H1 (cell line): ENCODE measurements around the gene ILK. TPM values are rescaled to one million over a fixed set of nuclear protein-coding genes. Genes with fewer than 3 reads are reported as not detected.

Experiments
- BACH1 ChIP-seq: IDR thresholded peaks from 2 replicates; pipeline ENCODE4 v1.6.1; 2012; ENCODE audit warnings: low read length, improper control_type of control experiment
- CBX5 ChIP-seq: fragments of 300-800, 300-1000 bp; sonication (generic); IDR thresholded peaks from 2 replicates; pipeline ENCODE4 v1.7.1; 2016; ENCODE audit warnings: antibody characterized with exemption, low read length, low read depth
- CEBPB ChIP-seq: IDR thresholded peaks from 2 replicates; pipeline ENCODE4 v1.6.1; 2012; ENCODE audit warnings: low read depth, low read length
- CREB1 ChIP-seq: IDR thresholded peaks from 2 replicates; pipeline ENCODE4 v1.6.1; 2012; ENCODE audit warnings: inconsistent platforms
- CTBP2 ChIP-seq: IDR thresholded peaks from 2 replicates; pipeline ENCODE4 v1.7.0; 2011; ENCODE audit warnings: borderline replicate concordance, mild to moderate bottlenecking, moderate library complexity, mixed read lengths, low read length; ENCODE audit not compliant: insufficient read depth, insufficient read length
- CTCF ChIP-seq, 3 experiments: IDR thresholded peaks; 1 replicate in 2 of 3; 2 replicates in 1 of 3; pipeline versions ENCODE4 v1.5.1 to v1.6.1; 2011; ENCODE audit warnings: low read length in 3 of 3, mild to moderate bottlenecking in 3 of 3, inconsistent platforms in 2 of 3, low read depth in 1 of 3, moderate library complexity in 1 of 3; ENCODE audit not compliant: insufficient read depth in 1 of 3; ENCODE audit errors: control extremely low read depth in 1 of 3
- E2F6 ChIP-seq: IDR thresholded peaks from 2 replicates; pipeline ENCODE4 v1.6.1; 2012; ENCODE audit warnings: inconsistent platforms
- FOSL1 ChIP-seq: IDR thresholded peaks from 2 replicates; pipeline ENCODE4 v1.6.1; 2011; ENCODE audit warnings: mild to moderate bottlenecking, low read depth, low read length, moderate library complexity; ENCODE audit not compliant: insufficient read depth
- POLR2AphosphoS5 ChIP-seq: IDR thresholded peaks from 2 replicates; pipeline ENCODE4 v1.6.1; 2011; ENCODE audit warnings: low read depth, low read length
- RAD21 ChIP-seq, 2 experiments: IDR thresholded peaks in 1 of 2; conservative IDR thresholded peaks in 1 of 2; 2 replicates each; pipeline ENCODE4 v1.6.1; 2011; ENCODE audit warnings: low read depth in 2 of 2, low read length in 2 of 2, improper control_type of control experiment in 1 of 2, inconsistent platforms in 1 of 2, mild to moderate bottlenecking in 1 of 2, moderate library complexity in 1 of 2
- RBBP5 ChIP-seq: IDR thresholded peaks from 2 replicates; pipeline ENCODE4 v1.7.1; 2012; ENCODE audit warnings: low read depth, mild to moderate bottlenecking, inconsistent platforms, low read length, moderate library complexity, borderline replicate concordance
- RFX5 ChIP-seq: IDR thresholded peaks from 2 replicates; pipeline ENCODE4 v1.6.1; 2011; ENCODE audit warnings: low read depth, low read length, improper control_type of control experiment, borderline replicate concordance
- SAP30 ChIP-seq: fragments of 300-600 bp; sonication (generic); IDR thresholded peaks from 2 replicates; pipeline ENCODE4 v1.7.1; 2012; ENCODE audit warnings: low read length, moderate library complexity, mild to moderate bottlenecking, inconsistent platforms; ENCODE audit not compliant: insufficient read depth, insufficient replicate concordance
- SIX5 ChIP-seq: IDR thresholded peaks from 2 replicates; pipeline ENCODE4 v1.6.1; 2011; ENCODE audit warnings: mild to moderate bottlenecking, low read depth, low read length
- SP1 ChIP-seq: IDR thresholded peaks from 2 replicates; pipeline ENCODE4 v1.6.1; 2011; ENCODE audit warnings: low read depth, low read length
- SRF ChIP-seq: IDR thresholded peaks from 2 replicates; pipeline ENCODE4 v1.6.1; 2011; ENCODE audit warnings: mild to moderate bottlenecking, low read depth, low read length, moderate library complexity
- TAF1 ChIP-seq: IDR thresholded peaks from 2 replicates; pipeline ENCODE4 v1.6.1; 2011; ENCODE audit warnings: mild to moderate bottlenecking, low read depth, low read length
- TBP ChIP-seq: IDR thresholded peaks from 2 replicates; pipeline ENCODE4 v1.6.1; 2011; ENCODE audit warnings: low read depth, low read length, improper control_type of control experiment
- TCF12 ChIP-seq: IDR thresholded peaks from 2 replicates; pipeline ENCODE4 v1.6.1; 2011; ENCODE audit warnings: low read depth, mild to moderate bottlenecking, low read length
- TEAD4 ChIP-seq: IDR thresholded peaks from 2 replicates; pipeline ENCODE4 v1.6.1; 2012; ENCODE audit warnings: low read depth, low read length, inconsistent platforms, mixed read lengths
- polyA plus RNA-seq, 7 experiments: library from polyadenylated mRNA; depleted of rRNA in 3 of 7; stranded (reverse) in 5 of 7; unstranded in 2 of 7; fragments of >200 nt in 5 of 7; fragments of 200-250 nt in 2 of 7; gene quantifications; 1 replicate in 5 of 7; 2 replicates in 1 of 7; 4 replicates in 1 of 7; pipeline versions ENCODE4 v1.2.1 to v1.2.3, GENCODE V29; 2011 to 2013; ENCODE audit warnings: missing spikeins in 2 of 7, mixed read lengths in 2 of 7
- total RNA-seq: library from RNA; stranded (reverse); fragmentation: NEBNext Ultra II Directional; extraction: Animal tissue kit (Norgen Biotek cat#: 25700); gene quantifications from 2 replicates; pipeline ENCODE4 v1.2.1, GENCODE V29; 2021

The ILK gene
- total and polyA plus RNA-seq, 2 of the 8 experiments (the other 6 are each of a cell fraction or from before 2014, with no cell fraction given) = 91.4 to 132 TPM

- no peak for TF ChIP-seq RBBP5
- no peak for TF ChIP-seq CBX5
- no peak for TF ChIP-seq RFX5
- TF ChIP-seq TAF1 = peak; percentile 63
- TF ChIP-seq CEBPB = no peak
- 0 out of 4 replicates have a peak, but pooled peaks of 1 of the 3 experiments have one; percentile 6 for TF ChIP-seq CTCF (IDR thresholded peaks at IDR 0.05; ENCODE audit: control extremely low read depth in 1 of 3, insufficient read depth in 1 of 3, low read depth in 1 of 3, low read length in 3 of 3)
- TF ChIP-seq FOSL1 = no peak
- TF ChIP-seq TCF12 = 0 out of 2 replicates have a peak, but pooled peaks have one; percentile 39
- no peak for TF ChIP-seq RAD21 (IDR thresholded peaks at IDR 0.05 in 1 of 2, conservative IDR thresholded peaks at IDR 0.05 in 1 of 2; ENCODE audit: low read depth in 2 of 2, low read length in 2 of 2)
- TF ChIP-seq SAP30 = no peak
- no peak for TF ChIP-seq BACH1
- TF ChIP-seq SRF = peak; percentile 93; the same call in 1 of the 2 replicates
- TF ChIP-seq POLR2AphosphoS5 = peak; percentile 95
- no peak for TF ChIP-seq CTBP2
- peak; percentile 38; the same call in 1 of the 2 replicates for TF ChIP-seq SP1
- no peak for TF ChIP-seq CREB1
- no peak for TF ChIP-seq E2F6
- 0 out of 2 replicates have a peak, but pooled peaks have one; percentile 55 for TF ChIP-seq TEAD4
- no peak for TF ChIP-seq SIX5
- peak; percentile 74 for TF ChIP-seq TBP
Observed at GRCh38 chr11:6606471-6607189, 3.1 kb downstream of the ILK start (continued).
